ENCODE results near the gene TRMT1.
A peak's percentile ranks its signal among the peaks of the same experiment; 100 is the strongest.

TRMT1 gene

GRCh38 chr19:13057147-13057572, 59.4 kb downstream of the TRMT1 start:
- DNase-seq (ENCODE audit: low read depth), result no peak
- no peak overlapping the region for H3K4me3 ChIP-seq (ENCODE audit: control insufficient read depth, low read depth, low read length)
- TF ChIP-seq CTCF (IDR thresholded peaks at IDR 0.05; ENCODE audit: control insufficient read depth, insufficient read depth, low read depth, low read length, missing control alignments), result no peak

GRCh38 chr19:13056052-13056660, 60.4 kb downstream of the TRMT1 start:
- no peak for DNase-seq (ENCODE audit: low read depth)
- H3K4me3 ChIP-seq (ENCODE audit: control insufficient read depth, low read depth, low read length), result peak overlapping the region; percentile 19
- no peak for TF ChIP-seq CTCF (IDR thresholded peaks at IDR 0.05; ENCODE audit: control insufficient read depth, insufficient read depth, low read depth, low read length, missing control alignments)

- peak; percentile 87 for DNase-seq (ENCODE audit: low read depth)
- TF ChIP-seq CTCF (IDR thresholded peaks at IDR 0.05; ENCODE audit: control insufficient read depth, insufficient read depth, low read depth, low read length, missing control alignments), result peak; percentile 8
Observed at GRCh38 chr19:13055213-13056051, 61.1 kb downstream of the TRMT1 start.

More at GRCh38 chr19:13055213-13056051, 61.1 kb downstream of the TRMT1 start:
- peak overlapping the region; percentile 19 for H3K4me3 ChIP-seq (ENCODE audit: control insufficient read depth, low read depth, low read length)
